CD4-positive, alpha-beta T cell treated with Interleukin-12 subunit alpha and Interleukin-12 subunit beta, for 1 hour (primary cell): ENCODE measurements around the gene RPL13.
A peak's percentile ranks its signal among the peaks of the same experiment; 100 is the strongest.
"Not testable (repeated sequence)": the region's sequence is repeated elsewhere in the genome, so short reads cannot be mapped to it uniquely, and the experiment has no call there.

Experiments
- DNase-seq: peaks from one replicate; pipeline ENCODE4 v3.0.0-alpha.2; 2020

The RPL13 gene

GRCh38 chr16:89563639-89564392 lies 3.3 kb downstream of the RPL13 start:
- DNase-seq = peak; percentile 13

GRCh38 chr16:89564476-89565255 lies 4.2 kb downstream of the RPL13 start:
- DNase-seq = no peak

- no peak for DNase-seq
These were observed 4.7 kb downstream of the RPL13 start for GRCh38 chr16:89565256-89565505.

- peak; percentile 48 for DNase-seq
These were observed 5.3 kb downstream of the RPL13 start for GRCh38 chr16:89565506-89566372.

GRCh38 chr16:89567656-89568594 lies 7.4 kb downstream of the RPL13 start:
- no peak for DNase-seq

GRCh38 chr16:89569506-89570341 lies 9.2 kb downstream of the RPL13 start:
- DNase-seq = no peak

GRCh38 chr16:89570342-89570923 lies 10.0 kb downstream of the RPL13 start:
- DNase-seq = no peak

GRCh38 chr16:89570983-89571598 lies 10.6 kb downstream of the RPL13 start:
- not testable (repeated sequence) for DNase-seq

GRCh38 chr16:89571636-89572035 lies 11.2 kb downstream of the RPL13 start:
- DNase-seq = no peak

GRCh38 chr16:89572073-89572484 lies 11.6 kb downstream of the RPL13 start:
- no peak for DNase-seq

GRCh38 chr16:89572485-89573205 lies 12.2 kb downstream of the RPL13 start:
- DNase-seq = no peak

GRCh38 chr16:89573826-89574680 lies 13.6 kb downstream of the RPL13 start:
- DNase-seq = no peak

- DNase-seq = peak; percentile 57
These were observed 14.3 kb downstream of the RPL13 start for GRCh38 chr16:89574681-89575246.

GRCh38 chr16:89575247-89576152 lies 15.0 kb downstream of the RPL13 start, which contains the start of gene CPNE7:
Gene CPNE7, plus strand, starts transcription at chr16:89575758. Its CDS starts 140 bp downstream, at chr16:89575898.
- no peak for DNase-seq

GRCh38 chr16:89576153-89577054 lies 15.9 kb downstream of the RPL13 start:
- no peak for DNase-seq
